ENCODE measurements around the gene TYW5.

The TYW5 gene

GRCh38 chr2:199966976-199967375, 11.7 kb upstream of the TYW5 start:
- TF ChIP-seq FOXP2 (optimal IDR thresholded peaks at IDR 0.05; ENCODE audit: borderline replicate concordance, extremely low read depth, extremely low read length, insufficient read depth): no peak
- TF ChIP-seq POLR2AphosphoS5 (IDR thresholded peaks at IDR 0.05; ENCODE audit: low read depth, low read length): no peak
- TF ChIP-seq REST (IDR thresholded peaks at IDR 0.05; ENCODE audit: insufficient read depth in 1 of 2, low read depth in 2 of 2, low read length in 2 of 2): no peak
- no peak for TF ChIP-seq SIN3A (IDR thresholded peaks at IDR 0.05; ENCODE audit: borderline replicate concordance, insufficient read depth, low read length)
- no peak for TF ChIP-seq TAF1 (IDR thresholded peaks at IDR 0.05; ENCODE audit: borderline replicate concordance, insufficient read depth, low read length)

GRCh38 chr2:199966405-199966804, 11.1 kb upstream of the TYW5 start:
- TF ChIP-seq REST (IDR thresholded peaks at IDR 0.05; ENCODE audit: insufficient read depth in 1 of 2, low read depth in 2 of 2, low read length in 2 of 2): no peak
- no peak for TF ChIP-seq FOXP2 (optimal IDR thresholded peaks at IDR 0.05; ENCODE audit: borderline replicate concordance, extremely low read depth, extremely low read length, insufficient read depth)
- no peak for TF ChIP-seq POLR2AphosphoS5 (IDR thresholded peaks at IDR 0.05; ENCODE audit: low read depth, low read length)
- TF ChIP-seq SIN3A (IDR thresholded peaks at IDR 0.05; ENCODE audit: borderline replicate concordance, insufficient read depth, low read length): no peak
- no peak for TF ChIP-seq TAF1 (IDR thresholded peaks at IDR 0.05; ENCODE audit: borderline replicate concordance, insufficient read depth, low read length)

GRCh38 chr2:199962203-199962602, 6.9 kb upstream of the TYW5 start:
- TF ChIP-seq FOXP2 (optimal IDR thresholded peaks at IDR 0.05; ENCODE audit: borderline replicate concordance, extremely low read depth, extremely low read length, insufficient read depth) (no peak), POLR2AphosphoS5 (IDR thresholded peaks at IDR 0.05; ENCODE audit: low read depth, low read length) (no peak), TAF1 (IDR thresholded peaks at IDR 0.05; ENCODE audit: borderline replicate concordance, insufficient read depth, low read length) (no peak), REST (IDR thresholded peaks at IDR 0.05; ENCODE audit: insufficient read depth in 1 of 2, low read depth in 2 of 2, low read length in 2 of 2) (no peak), SIN3A (IDR thresholded peaks at IDR 0.05; ENCODE audit: borderline replicate concordance, insufficient read depth, low read length) (no peak)

- no peak for TF ChIP-seq TAF1 (IDR thresholded peaks at IDR 0.05; ENCODE audit: borderline replicate concordance, insufficient read depth, low read length)
- no peak for TF ChIP-seq SIN3A (IDR thresholded peaks at IDR 0.05; ENCODE audit: borderline replicate concordance, insufficient read depth, low read length)
These were observed 2.7 kb upstream of the TYW5 start for GRCh38 chr2:199958014-199958413.

GRCh38 chr2:199956062-199956380, 730 bp upstream of the TYW5 start:
- TF ChIP-seq REST (IDR thresholded peaks at IDR 0.05; ENCODE audit: insufficient read depth in 1 of 2, low read depth in 2 of 2, low read length in 2 of 2) (no peak), POLR2AphosphoS5 (IDR thresholded peaks at IDR 0.05; ENCODE audit: low read depth, low read length) (no peak), TAF1 (IDR thresholded peaks at IDR 0.05; ENCODE audit: borderline replicate concordance, insufficient read depth, low read length) (no peak), FOXP2 (optimal IDR thresholded peaks at IDR 0.05; ENCODE audit: borderline replicate concordance, extremely low read depth, extremely low read length, insufficient read depth) (no peak), SIN3A (IDR thresholded peaks at IDR 0.05; ENCODE audit: borderline replicate concordance, insufficient read depth, low read length) (no peak)
